ENCODE results near the gene KIAA1217.

The KIAA1217 gene

GRCh38 chr10:24446739-24447138, 237.8 kb downstream of the KIAA1217 start:
- Histone ChIP-seq H3K9me2 (replicated peaks; ENCODE audit: control insufficient read depth, low read length) (no peaks in the 10 kb centered on the region), H4K20me1 (ENCODE audit: control insufficient read depth, insufficient read depth, low read depth, low read length) (no peaks in the 10 kb centered on the region), H3K27me3 (ENCODE audit: control insufficient read depth, low read length) (0 out of 2 replicates have a peak, but pooled peaks cover 3% of the 10 kb centered on the region), H3K36me3 (ENCODE audit: control insufficient read depth, low read length) (no peaks in the 10 kb centered on the region), H3K27ac (ENCODE audit: low read depth, low read length) (no peak overlapping the region), H3K4me3 (ENCODE audit: low read length) (no peak overlapping the region), H3K4me1 (ENCODE audit: control insufficient read depth, low read length) (peaks cover 11% of the 10 kb centered on the region), H3K79me2 (ENCODE audit: control insufficient read depth, low read length) (no peaks in the 10 kb centered on the region), H3F3A (ENCODE audit: control insufficient read depth, insufficient read depth) (no peaks in the 10 kb centered on the region), H3K9me3 (ENCODE audit: control insufficient read depth, insufficient read depth, low read length) (no peaks in the 10 kb centered on the region), H3K4me2 (ENCODE audit: low read length) (no peak overlapping the region)
- TF ChIP-seq EZH2phosphoT487 (IDR thresholded peaks at IDR 0.05; ENCODE audit: borderline replicate concordance, low read length) (no peak), CTCF (IDR thresholded peaks at IDR 0.05; ENCODE audit: low read depth, low read length, poor library complexity, severe bottlenecking) (no peak)

GRCh38 chr10:24448351-24448999, 239.5 kb downstream of the KIAA1217 start:
- H3K9me2 ChIP-seq (replicated peaks; ENCODE audit: control insufficient read depth, low read length): no peaks in the 10 kb centered on the region
- no peak overlapping the region for H3K27ac ChIP-seq (ENCODE audit: low read depth, low read length)
- no peak overlapping the region for H3K4me3 ChIP-seq (ENCODE audit: low read length)
- peaks cover 4% of the 10 kb centered on the region; the same call in 1 of the 2 replicates for H3K27me3 ChIP-seq (ENCODE audit: control insufficient read depth, low read length)
- no peaks in the 10 kb centered on the region for H3K36me3 ChIP-seq (ENCODE audit: control insufficient read depth, low read length)
- no peaks in the 10 kb centered on the region for H4K20me1 ChIP-seq (ENCODE audit: control insufficient read depth, insufficient read depth, low read depth, low read length)
- no peaks in the 10 kb centered on the region for H3K79me2 ChIP-seq (ENCODE audit: control insufficient read depth, low read length)
- no peak overlapping the region for H3K4me2 ChIP-seq (ENCODE audit: low read length)
- H3K4me1 ChIP-seq (ENCODE audit: control insufficient read depth, low read length): peaks cover 11% of the 10 kb centered on the region
- H3K9me3 ChIP-seq (ENCODE audit: control insufficient read depth, insufficient read depth, low read length): no peaks in the 10 kb centered on the region
- H3F3A ChIP-seq (ENCODE audit: control insufficient read depth, insufficient read depth): no peaks in the 10 kb centered on the region
- TF ChIP-seq EZH2phosphoT487 (IDR thresholded peaks at IDR 0.05; ENCODE audit: borderline replicate concordance, low read length) (no peak), CTCF (IDR thresholded peaks at IDR 0.05; ENCODE audit: low read depth, low read length, poor library complexity, severe bottlenecking) (no peak)

- Histone ChIP-seq H4K20me1 (ENCODE audit: control insufficient read depth, insufficient read depth, low read depth, low read length) (no peaks in the 10 kb centered on the region), H3F3A (ENCODE audit: control insufficient read depth, insufficient read depth) (no peaks in the 10 kb centered on the region), H3K27me3 (ENCODE audit: control insufficient read depth, low read length) (peaks cover 5% of the 10 kb centered on the region; the same call in 1 of the 2 replicates), H3K79me2 (ENCODE audit: control insufficient read depth, low read length) (no peaks in the 10 kb centered on the region), H3K36me3 (ENCODE audit: control insufficient read depth, low read length) (no peaks in the 10 kb centered on the region), H3K9me3 (ENCODE audit: control insufficient read depth, insufficient read depth, low read length) (no peaks in the 10 kb centered on the region), H3K9me2 (replicated peaks; ENCODE audit: control insufficient read depth, low read length) (no peaks in the 10 kb centered on the region), H3K27ac (ENCODE audit: low read depth, low read length) (no peak overlapping the region), H3K4me2 (ENCODE audit: low read length) (peak overlapping the region; percentile 20; the same call in 1 of the 2 replicates), H3K4me3 (ENCODE audit: low read length) (no peak overlapping the region), H3K4me1 (ENCODE audit: control insufficient read depth, low read length) (peaks cover 11% of the 10 kb centered on the region)
- no peak for TF ChIP-seq EZH2phosphoT487 (IDR thresholded peaks at IDR 0.05; ENCODE audit: borderline replicate concordance, low read length)
- no peak for TF ChIP-seq CTCF (IDR thresholded peaks at IDR 0.05; ENCODE audit: low read depth, low read length, poor library complexity, severe bottlenecking)
Observed at GRCh38 chr10:24449321-24449740, 240.4 kb downstream of the KIAA1217 start.
